Dermis microvascular lymphatic vessel endothelial cell (primary cell): ENCODE data around the gene ASPHD2. TPM values are rescaled to one million over a fixed set of nuclear protein-coding genes. Genes with fewer than 3 reads are reported as not detected.
"Not testable (repeated sequence)": the region's sequence is repeated elsewhere in the genome, so short reads cannot be mapped to it uniquely, and the experiment has no call there.

Experiments used
- DNase-seq, 2 donors: peaks; one replicate each; pipeline versions ENCODE4 v3.0.0 to v3.0.0-alpha.2; 2010; ENCODE audit warnings: low read depth in 2 of 2
- total RNA-seq: library from RNA; depleted of rRNA; stranded (reverse); fragments of >200 nt; gene quantifications from 2 replicates; pipeline ENCODE4 v1.2.1, GENCODE V29; 2014

The ASPHD2 gene
- total RNA-seq, 1 donor from 2014 or later = 0.90 TPM

DNA sequence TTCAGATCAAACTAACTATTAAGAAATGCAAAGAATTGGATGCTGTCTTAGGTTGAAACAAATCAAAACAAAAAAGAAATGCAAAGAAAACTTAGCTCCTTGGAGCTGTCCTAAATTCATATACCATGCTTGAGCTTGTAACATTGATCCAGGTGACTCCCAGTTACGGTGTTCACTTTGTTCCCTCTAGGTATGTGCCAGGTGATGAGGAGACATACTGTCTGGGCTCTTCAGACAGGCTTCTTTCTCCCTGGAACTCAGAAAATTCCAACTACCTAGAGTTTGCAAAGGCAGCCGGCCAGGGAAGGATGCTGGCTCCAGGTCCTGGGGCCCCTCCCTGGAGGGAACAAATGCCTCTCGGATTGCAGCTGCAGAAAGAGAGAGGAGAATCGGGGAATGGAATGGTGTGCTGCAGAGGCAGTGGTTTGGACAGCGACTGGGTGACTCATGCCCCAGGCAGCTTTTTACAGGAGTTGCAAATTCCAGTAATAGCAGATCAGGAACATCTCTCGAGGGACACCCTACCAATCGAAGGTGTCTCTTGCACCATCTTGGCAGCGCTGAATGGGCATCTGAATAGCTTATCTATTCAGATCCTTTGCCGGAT is 12.3 kb upstream of the ASPHD2 start:
- no peak for DNase-seq

DNA sequence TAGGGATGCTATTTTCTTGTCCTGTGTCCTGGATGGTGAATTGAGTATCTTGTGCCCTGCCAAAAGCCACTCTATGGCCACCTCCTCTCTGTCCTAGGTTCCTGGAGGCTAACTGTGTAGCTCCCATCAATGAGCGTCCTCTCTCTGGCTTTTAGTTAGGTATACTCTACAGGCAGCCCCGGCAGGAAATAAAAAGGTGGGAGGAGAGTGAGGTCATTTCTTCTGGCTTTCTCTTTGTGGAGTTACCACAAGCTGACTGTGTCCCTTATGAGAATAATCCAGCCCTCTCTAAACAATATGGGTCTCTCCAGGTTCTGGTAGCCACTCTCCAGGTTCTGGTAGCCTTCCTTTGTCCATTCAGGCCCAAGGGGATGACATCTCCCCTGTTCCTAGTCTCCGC is 11.7 kb upstream of the ASPHD2 start:
- DNase-seq = no peak

DNA sequence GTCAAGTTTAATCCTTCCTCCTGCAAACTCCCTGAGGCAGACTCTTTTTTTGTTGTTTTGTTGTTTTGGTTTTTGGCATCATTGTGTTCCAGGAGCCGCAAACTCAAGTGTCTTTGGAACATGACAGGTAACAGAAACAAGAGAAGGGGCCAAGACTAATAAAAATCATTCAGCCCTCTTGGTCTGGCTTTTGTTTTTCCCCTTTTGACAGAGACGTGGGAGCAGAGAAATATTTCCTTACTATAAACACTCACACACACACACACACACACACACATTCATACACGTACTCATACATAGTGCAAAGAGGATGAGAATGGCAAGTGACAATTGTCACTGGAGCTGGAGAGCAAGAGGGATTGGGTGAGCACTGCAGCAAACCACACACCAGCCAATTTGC is 10.4 kb upstream of the ASPHD2 start:
- DNase-seq = no peak

DNA sequence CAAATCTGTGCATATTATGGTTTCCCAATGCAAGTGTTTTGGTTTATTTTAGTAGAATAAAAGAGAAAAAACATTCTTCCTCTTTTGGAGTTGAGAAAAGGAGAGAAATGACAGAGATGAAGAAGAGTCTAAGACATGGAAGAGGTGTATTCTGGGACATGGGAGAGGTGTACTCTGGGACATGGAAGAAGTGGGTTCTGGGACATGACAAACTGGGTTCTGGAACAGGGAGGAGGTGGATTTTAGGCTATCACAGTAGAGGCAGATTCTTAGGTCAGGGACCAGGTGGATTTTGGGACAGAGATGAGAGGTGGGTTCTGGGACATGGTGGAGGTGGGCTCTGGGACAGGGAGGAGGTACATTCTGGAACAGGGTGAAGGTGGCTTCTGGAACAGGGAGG is 2.1 kb upstream of the ASPHD2 start:
- no peak for DNase-seq

DNA sequence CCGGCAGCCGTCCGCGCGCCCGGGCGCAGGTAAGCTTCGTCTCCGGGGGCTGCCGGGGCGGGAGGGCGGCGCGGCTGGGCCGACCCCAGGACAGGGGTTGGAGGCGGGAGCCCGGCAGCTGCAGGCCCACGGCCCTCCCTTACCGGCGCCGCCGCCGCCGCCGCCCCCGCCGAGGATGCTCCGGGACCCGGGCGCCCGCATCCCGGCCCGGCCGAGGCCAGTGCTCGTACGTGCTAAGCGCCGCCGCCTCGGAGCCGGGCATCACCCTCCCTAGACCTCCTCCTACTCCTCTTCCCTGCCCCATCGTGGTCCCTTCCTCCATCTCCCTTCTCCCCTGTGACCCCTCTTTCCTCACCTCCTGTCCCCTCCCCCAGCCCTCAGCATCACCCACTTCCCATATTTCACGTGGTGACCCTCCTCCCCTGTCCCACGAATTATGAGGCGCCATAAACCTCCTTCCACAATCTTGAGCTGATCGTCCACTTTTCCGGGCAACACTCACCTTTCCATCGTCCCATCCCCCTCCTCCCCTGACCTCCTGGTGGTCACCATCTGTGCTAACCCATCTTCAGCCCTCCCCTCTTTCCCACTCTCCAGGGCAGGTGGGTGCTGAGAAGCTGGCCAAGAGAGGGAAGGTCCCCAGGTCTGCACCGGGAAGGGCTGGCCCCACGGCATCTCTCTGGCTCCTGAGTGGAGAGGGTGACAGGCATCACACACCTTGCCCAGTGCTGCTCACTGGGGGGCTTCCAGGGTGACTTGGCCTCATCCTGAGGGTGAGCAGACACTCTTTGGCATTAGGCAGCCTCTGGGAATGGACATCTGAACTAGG is 612 bp downstream of the ASPHD2 start:
- peak in 1 of 2 donors; percentile 9 for DNase-seq

DNA sequence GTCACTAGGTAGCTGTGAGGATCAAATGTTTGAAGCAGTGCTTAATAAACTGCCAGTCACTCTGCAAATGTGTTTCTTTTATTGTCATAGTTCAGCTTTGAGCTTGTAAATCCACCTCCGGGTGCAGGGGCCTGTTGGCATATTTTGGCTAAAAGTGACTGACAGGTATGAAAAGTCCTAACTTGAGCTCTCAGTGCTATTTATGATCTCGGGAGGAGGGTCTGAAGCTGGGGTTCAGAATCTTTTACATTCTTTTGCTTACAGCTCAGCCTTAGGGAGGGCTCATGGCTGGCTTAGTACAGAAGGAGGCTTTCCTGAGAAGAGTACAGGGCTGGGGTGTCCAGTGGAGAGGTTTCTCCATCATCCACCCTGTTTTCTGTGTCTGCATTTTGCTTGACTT is 1.5 kb downstream of the ASPHD2 start:
- DNase-seq = no peak

DNA sequence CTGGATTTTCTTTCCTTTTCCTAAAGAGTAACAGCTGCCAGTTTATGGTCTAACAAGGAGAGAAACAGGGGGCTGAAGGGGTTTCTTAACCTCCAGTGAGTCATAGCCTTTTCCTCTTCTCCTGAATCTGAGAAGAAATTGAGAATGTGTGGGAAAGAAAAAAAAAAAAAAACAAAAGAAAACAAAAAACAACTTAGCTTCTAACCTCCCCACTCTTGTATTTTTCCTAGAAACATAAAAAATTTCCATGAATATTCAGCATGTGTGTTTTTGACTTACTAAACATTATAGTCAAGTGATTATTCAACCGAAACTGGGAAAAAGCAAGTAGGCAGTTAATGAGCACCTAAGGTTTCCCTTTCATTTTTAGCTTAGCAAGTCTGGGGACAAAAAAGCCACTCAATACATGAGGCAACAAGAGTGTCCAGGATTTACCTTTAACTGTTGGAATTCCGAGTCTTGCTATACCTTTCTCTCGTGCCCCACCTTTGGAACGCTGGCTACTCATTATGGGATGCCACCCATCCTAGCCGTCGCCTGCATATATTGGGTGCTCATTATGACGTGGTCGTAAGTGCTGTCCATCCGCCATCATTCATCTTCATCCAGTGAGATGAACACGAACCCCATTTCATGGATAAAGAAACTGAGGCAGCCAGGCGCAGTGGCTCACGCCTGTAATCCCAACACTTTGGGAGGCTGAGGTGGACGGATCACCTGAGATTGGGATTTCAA is 2.4 kb downstream of the ASPHD2 start:
- DNase-seq = peak in 1 of 2 donors; percentile 83

DNA sequence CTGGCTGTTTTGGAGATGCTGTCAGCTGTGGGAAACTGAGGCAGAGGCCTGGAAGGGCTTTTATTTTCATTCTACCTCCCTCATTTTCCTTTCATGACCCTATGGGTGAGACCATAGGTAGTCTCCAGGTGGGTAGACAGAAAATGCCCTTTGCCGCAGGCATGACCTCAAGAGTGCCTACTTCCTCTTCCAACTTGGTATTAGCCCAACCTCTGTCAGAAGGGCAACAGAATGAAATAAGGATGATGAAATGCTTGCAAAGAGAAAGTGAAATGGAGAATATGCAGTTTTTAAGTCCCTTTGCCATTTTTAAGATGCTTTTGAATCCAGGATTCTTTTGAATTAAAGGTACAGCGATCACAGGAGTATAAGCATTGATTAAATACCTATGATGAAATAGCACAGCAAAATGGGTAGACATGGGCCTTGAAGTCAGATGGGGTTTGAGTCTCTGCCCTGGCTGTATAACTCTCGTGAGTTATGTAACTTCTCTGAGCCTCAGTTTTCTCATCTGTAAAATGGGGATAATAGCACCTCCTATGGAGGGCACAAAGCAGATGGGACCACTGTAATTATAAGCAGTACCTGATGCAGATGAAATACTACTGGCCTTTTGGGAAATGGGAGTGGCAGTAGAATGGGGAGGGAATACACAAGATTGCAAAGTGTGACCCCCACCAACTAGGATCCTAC is 3.7 kb downstream of the ASPHD2 start:
- no peak for DNase-seq

DNA sequence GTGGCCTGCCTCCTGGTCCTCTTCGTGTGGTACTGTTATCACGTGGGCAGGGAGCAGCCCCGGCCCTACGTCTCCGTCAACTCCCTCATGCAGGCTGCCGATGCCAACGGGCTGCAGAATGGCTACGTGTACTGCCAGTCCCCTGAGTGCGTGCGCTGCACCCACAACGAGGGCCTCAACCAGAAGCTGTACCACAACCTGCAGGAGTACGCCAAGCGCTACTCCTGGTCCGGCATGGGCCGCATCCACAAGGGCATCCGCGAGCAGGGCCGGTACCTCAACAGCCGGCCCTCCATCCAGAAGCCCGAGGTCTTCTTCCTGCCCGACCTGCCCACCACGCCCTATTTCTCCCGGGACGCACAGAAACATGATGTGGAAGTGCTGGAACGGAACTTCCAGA is 4.7 kb downstream of the ASPHD2 start:
- no peak for DNase-seq

DNA sequence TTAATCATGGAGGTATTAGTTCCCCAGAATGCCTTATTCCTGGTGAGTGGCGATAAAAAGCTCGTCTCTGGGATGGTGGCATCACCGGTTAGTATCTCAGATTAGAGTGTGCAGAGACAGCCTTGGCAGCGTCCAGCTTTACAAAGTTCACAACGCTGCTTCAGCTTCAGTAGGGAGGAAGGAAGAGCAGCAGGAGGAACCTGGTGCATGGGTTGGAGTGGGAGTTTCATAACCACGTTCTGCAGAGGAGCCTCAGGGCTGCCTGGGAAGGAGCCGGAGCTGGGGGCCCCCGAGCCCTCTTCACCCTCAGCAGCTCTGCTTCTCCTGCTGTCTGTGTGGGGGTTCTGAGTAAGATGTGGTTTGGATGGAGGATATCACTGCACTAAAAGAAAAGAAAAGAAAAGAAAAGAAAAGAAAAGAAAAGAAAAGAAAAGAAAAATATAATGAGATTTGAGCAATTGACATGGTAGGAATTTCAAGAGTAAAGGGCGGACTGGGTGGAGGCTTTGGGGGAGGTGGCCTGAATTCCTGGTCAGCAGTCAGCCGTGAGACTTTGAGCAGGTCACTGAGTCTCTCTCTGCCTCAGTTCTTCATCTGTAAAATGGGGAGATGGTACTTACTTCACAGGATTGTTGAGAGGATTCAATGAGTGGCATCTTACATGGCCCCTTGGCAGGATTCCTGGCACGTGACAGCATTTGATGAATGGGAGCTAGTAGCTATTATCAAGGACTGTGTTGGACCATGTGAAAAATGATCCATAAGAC is 6.5 kb downstream of the ASPHD2 start:
- DNase-seq = no peak

DNA sequence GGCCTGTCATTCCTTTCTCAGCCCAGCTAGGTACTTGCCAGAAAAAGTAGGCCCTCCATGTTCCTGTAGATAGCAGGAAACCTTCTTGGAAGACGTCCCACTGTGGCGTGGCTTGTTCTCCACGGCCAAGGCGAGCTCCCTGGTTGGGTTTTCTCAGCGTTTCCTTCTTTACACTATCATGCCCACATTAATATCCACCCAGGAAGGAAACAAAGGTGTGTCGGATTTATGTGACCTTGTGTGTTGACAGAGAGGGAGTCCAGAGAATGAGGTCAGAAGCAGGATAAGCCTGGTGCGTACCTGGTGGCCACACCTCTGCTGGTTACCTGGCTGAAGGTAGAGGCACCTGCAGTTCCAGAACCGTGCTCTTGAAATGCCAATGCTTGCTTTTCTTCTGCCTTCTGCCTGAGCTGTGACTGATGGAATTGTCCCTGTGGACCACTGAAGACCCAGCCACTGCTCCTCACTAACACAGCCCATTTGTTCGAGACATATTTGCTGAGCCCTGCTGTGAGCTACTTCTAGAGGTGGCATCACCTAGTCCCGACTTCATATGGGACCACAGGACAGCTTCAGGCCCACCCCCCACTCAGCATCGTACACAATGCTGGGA is 7.9 kb downstream of the ASPHD2 start:
- DNase-seq = no peak

DNA sequence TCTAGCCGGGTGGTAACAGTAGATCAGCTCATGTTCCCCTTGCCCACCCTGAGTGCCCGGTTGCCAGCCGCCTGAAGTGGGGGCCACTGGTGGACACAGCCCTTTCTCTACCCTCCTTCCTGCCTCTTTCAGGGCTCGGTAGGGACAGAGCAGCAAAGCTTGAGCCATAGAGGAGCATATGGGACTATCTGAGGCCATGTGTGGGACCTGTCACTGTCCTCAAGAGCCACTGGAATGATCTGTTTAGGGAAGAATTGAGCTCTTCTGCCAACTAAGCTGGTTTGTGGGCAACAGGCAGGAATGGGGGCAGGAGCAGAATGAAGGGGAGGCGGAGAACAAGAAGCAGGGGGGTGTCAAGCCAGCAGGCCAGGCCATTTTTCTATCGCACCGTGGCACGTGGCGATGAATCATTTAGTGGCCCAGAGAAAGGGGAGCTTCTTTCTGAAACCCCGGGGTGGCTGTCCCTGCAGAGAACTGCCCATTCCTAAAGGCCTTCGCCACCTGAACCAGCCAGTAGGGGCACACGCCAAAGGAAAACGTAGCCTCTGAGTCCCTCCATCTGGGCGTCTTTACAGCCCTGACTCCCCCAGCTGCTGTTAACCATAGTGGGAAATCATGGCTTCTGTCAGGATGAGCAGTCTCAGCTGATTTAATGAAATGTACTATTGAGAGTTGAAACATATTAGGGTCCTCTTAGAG is 8.8 kb downstream of the ASPHD2 start:
- no peak for DNase-seq

DNA sequence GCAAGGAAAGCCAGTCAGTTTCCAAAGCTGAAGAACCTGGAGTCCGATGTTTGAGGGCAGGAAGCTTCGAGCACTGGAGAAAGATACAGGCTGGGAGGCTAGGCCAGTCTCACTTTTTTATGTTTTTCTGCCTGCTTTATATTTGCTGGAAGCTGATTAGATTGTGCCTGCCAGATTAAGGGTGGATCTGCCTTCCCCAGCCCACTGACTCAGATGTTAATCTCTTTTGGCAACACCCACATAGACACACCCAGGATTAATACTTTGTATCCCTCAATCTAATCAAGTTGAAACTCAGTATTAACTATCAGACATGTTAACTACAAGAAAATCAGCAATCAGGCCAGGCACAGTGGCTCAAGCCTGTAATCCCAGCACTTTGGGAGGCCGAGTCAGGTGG is 9.7 kb downstream of the ASPHD2 start:
- not testable (repeated sequence) for DNase-seq

DNA sequence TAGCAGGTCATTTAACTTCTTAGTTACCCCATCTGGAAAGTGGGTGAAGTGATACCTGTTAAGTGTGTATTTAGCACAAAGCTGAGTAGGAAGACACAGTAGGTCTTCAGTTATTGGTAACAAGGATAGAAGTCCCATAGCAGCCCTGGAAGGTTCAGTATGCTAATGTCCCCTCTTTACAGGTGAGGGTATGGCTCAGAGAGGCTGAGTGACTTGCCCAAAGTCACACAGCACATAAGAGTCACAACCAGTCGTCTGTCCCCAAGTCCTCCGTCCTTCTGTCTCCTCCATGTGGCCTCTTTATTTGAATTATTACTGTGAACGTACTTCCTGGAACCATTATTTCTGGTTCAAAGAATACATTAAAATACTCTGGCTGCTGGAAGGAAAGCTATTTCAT is 10.5 kb downstream of the ASPHD2 start:
- DNase-seq = no peak

DNA sequence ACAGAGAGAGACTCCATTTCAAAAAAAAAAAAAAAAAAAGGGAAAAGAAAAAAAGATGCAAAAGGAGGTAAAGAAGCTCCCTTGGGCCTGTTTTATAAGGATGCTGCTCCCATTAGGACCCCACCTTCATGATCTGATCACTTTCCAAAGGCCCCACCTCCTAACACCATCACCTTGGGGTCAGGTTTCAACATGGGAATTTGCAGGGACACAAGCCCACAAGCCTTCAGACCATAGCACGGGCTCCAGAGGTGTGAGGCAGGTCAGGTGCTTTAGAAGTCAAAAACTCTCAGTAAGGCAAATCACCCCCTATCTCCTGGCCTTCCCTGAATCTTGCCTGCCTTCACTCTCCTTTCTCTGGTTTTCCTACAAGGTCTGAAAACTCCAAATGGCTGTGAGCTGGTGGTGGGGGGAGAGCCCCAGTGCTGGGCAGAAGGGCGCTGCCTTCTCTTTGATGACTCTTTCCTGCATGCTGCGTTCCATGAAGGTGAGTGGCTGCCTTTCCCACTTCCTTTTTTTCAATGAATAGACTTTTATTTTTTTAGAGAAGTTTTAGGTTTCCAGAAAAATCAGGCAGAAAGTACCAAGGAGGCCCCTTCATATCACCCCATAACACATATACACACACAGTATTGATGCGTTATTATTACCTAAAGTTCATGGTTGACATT is 13.2 kb downstream of the ASPHD2 start:
- DNase-seq = peak in 1 of 2 donors; percentile 7

DNA sequence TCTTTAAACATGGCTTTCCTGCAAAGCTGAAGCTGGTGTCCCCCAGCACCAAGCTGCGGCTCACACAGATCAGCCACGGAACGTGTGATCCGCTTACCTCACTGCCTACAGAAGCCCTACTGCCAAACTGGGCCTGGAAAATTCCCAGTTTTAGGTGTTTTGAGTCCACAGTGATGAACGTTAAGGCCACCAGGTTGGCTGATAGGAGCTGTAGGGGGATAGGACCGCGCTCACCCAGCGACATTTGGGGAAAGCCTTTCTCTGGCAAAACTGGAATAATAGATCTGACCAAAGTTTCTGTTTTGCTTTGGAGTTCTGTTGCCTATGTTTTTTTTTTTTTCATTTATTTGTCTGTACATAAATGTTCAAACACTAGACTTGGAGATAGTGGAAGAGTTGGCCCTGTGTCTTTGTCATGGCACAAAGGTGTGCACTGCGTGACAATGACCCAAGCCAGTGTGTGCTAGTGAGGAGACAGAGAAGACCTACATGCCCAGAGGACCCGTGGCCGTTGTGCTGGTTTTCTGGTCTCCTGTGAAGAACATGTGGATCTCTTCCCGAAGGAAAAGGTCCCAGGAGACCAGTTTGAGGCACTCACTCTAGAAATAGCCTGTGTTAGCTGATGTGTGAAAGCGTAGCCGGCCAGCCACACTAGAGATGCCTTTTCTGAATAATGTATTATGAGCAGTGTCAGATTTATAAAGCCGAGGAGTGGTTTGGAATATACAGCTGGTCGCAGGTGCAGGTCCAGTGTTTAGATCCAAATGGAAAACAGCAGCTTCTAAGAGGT is 15.0 kb downstream of the ASPHD2 start:
- DNase-seq = no peak

DNA sequence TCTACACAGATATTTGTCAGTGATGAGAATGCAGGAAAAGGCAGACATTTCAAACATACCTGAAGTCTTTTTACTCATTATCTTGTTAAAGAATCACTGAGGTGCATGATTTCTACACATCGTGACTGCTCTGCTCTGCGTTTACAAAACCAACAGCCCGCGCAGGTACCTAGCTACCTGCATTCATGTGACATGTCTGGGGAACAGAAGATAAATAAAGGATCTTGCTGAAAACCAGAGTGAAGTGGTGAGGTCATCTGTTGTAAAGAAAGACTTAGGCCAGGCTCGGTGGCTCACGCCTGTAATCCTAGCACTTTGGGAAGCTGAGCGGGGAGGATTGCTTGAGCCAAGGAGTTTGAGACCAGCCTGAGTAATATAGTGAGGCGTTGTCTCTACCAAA is 15.7 kb downstream of the ASPHD2 start:
- DNase-seq = no peak

DNA sequence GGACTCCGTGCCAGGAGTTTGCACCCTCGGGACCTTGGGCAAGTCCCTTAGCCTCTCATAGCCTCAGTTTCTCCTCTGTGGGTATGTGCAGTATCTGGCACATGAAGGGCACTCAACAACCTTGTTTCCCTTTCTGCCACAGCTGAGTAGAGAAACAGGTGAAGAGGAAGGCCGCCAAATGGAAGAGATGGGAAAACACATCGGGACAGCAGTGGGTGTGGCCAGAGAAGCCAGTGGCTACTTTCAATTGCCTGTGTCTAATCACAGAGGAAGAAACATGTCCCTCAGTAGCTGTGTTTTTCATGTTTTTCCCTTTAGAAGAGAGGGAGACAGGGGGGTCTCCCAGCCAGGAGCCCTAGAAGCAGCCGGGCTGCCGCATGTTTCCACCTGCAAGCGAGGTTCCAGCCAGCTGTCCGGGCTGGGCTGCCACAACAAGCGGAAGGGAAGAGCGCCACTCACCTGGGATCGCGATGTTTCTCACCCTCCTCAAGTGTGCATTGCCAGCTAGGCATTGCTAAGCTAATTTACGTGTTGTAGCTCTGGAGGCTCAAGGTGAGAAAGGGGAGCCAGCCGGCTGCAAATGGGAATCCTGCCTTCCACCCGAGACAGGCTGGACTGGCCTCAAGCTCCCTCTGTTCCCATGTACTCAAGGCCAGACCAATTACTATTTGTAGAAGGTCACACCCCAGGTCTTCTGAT is 16.7 kb downstream of the ASPHD2 start:
- no peak for DNase-seq
